ENCODE measurements around the gene PTHLH.

GRCh38 chr12:28021704-28022103 lies 49.2 kb upstream of the PTHLH start:
- no peak for TF ChIP-seq CTCF (IDR thresholded peaks at IDR 0.05)
- TF ChIP-seq POLR2AphosphoS5 (IDR thresholded peaks at IDR 0.05): no peak
